ENCODE data around the gene GOLGA8J.
"Not testable (repeated sequence)": the region's sequence is repeated elsewhere in the genome, so short reads cannot be mapped to it uniquely, and the experiment has no call there.

The GOLGA8J gene

GRCh38 chr15:30042556-30042955 lies 40.2 kb upstream of the GOLGA8J start:
- Histone ChIP-seq H3K9ac (ENCODE audit: low read length) (no peak overlapping the region), H3K36me3 (ENCODE audit: low read length) (no peaks in the 10 kb centered on the region), H3K27ac (ENCODE audit: low read depth, low read length) (no peak overlapping the region), H4K20me1 (ENCODE audit: low read depth, low read length) (no peaks in the 10 kb centered on the region), H3K9me3 (ENCODE audit: insufficient read depth, low read length) (no peaks in the 10 kb centered on the region), H3K4me3 (ENCODE audit: insufficient read depth, low read length, poor library complexity, severe bottlenecking) (no peak overlapping the region), H2AFZ (ENCODE audit: low read depth, low read length, severe bottlenecking) (no peak overlapping the region), H3F3A (ENCODE audit: insufficient read depth) (no peaks in the 10 kb centered on the region), H3K9me2 (replicated peaks; ENCODE audit: insufficient read depth, low read length) (no peaks in the 10 kb centered on the region), H3K27me3 (ENCODE audit: low read length) (no peaks in the 10 kb centered on the region), H3K4me2 (ENCODE audit: low read depth, low read length, poor library complexity, severe bottlenecking) (no peak overlapping the region), H3K79me2 (ENCODE audit: insufficient read depth, low read length) (no peaks in the 10 kb centered on the region)
- TF ChIP-seq EZH2phosphoT487 (conservative IDR thresholded peaks at IDR 0.05; ENCODE audit: low read length) (no peak), CTCF (IDR thresholded peaks at IDR 0.05; ENCODE audit: insufficient read depth, low read length, poor library complexity, severe bottlenecking) (no peak)

GRCh38 chr15:30043211-30043655 lies 39.5 kb upstream of the GOLGA8J start:
- H2AFZ ChIP-seq (ENCODE audit: low read depth, low read length, severe bottlenecking) = no peak overlapping the region
- no peak overlapping the region for H3K9ac ChIP-seq (ENCODE audit: low read length)
- H3K9me3 ChIP-seq (ENCODE audit: insufficient read depth, low read length) = no peaks in the 10 kb centered on the region
- H3K27me3 ChIP-seq (ENCODE audit: low read length) = no peaks in the 10 kb centered on the region
- H3K9me2 ChIP-seq (replicated peaks; ENCODE audit: insufficient read depth, low read length) = no peaks in the 10 kb centered on the region
- H4K20me1 ChIP-seq (ENCODE audit: low read depth, low read length) = no peaks in the 10 kb centered on the region
- TF ChIP-seq CTCF (IDR thresholded peaks at IDR 0.05; ENCODE audit: insufficient read depth, low read length, poor library complexity, severe bottlenecking) (no peak), EZH2phosphoT487 (conservative IDR thresholded peaks at IDR 0.05; ENCODE audit: low read length) (no peak)
- no peaks in the 10 kb centered on the region for H3K36me3 ChIP-seq (ENCODE audit: low read length)
- H3K4me3 ChIP-seq (ENCODE audit: insufficient read depth, low read length, poor library complexity, severe bottlenecking) = no peak overlapping the region
- no peak overlapping the region for H3K27ac ChIP-seq (ENCODE audit: low read depth, low read length)
- H3F3A ChIP-seq (ENCODE audit: insufficient read depth) = no peaks in the 10 kb centered on the region
- no peaks in the 10 kb centered on the region for H3K79me2 ChIP-seq (ENCODE audit: insufficient read depth, low read length)
- no peak overlapping the region for H3K4me2 ChIP-seq (ENCODE audit: low read depth, low read length, poor library complexity, severe bottlenecking)

GRCh38 chr15:30044377-30044776 lies 38.4 kb upstream of the GOLGA8J start:
- no peak for TF ChIP-seq CTCF (IDR thresholded peaks at IDR 0.05; ENCODE audit: insufficient read depth, low read length, poor library complexity, severe bottlenecking)
- no peak for TF ChIP-seq EZH2phosphoT487 (conservative IDR thresholded peaks at IDR 0.05; ENCODE audit: low read length)
- H3K4me3 ChIP-seq (ENCODE audit: insufficient read depth, low read length, poor library complexity, severe bottlenecking) = no peak overlapping the region
- no peak overlapping the region for H3K4me2 ChIP-seq (ENCODE audit: low read depth, low read length, poor library complexity, severe bottlenecking)
- no peaks in the 10 kb centered on the region for H3K9me2 ChIP-seq (replicated peaks; ENCODE audit: insufficient read depth, low read length)
- no peak overlapping the region for H3K9ac ChIP-seq (ENCODE audit: low read length)
- no peaks in the 10 kb centered on the region for H3K36me3 ChIP-seq (ENCODE audit: low read length)
- H3K79me2 ChIP-seq (ENCODE audit: insufficient read depth, low read length) = no peaks in the 10 kb centered on the region
- H3K27me3 ChIP-seq (ENCODE audit: low read length) = no peaks in the 10 kb centered on the region
- H3K27ac ChIP-seq (ENCODE audit: low read depth, low read length) = no peak overlapping the region
- H3K9me3 ChIP-seq (ENCODE audit: insufficient read depth, low read length) = no peaks in the 10 kb centered on the region
- no peak overlapping the region for H2AFZ ChIP-seq (ENCODE audit: low read depth, low read length, severe bottlenecking)
- no peaks in the 10 kb centered on the region for H4K20me1 ChIP-seq (ENCODE audit: low read depth, low read length)
- no peaks in the 10 kb centered on the region for H3F3A ChIP-seq (ENCODE audit: insufficient read depth)

- H2AFZ ChIP-seq (ENCODE audit: low read depth, low read length, severe bottlenecking); H3K36me3 ChIP-seq (ENCODE audit: low read length); H3K79me2 ChIP-seq (ENCODE audit: insufficient read depth, low read length); H3K9me2 ChIP-seq (replicated peaks; ENCODE audit: insufficient read depth, low read length); H4K20me1 ChIP-seq (ENCODE audit: low read depth, low read length); H3K27ac ChIP-seq (ENCODE audit: low read depth, low read length); H3K4me3 ChIP-seq (ENCODE audit: insufficient read depth, low read length, poor library complexity, severe bottlenecking); H3K4me2 ChIP-seq (ENCODE audit: low read depth, low read length, poor library complexity, severe bottlenecking); H3K9ac ChIP-seq (ENCODE audit: low read length); H3K27me3 ChIP-seq (ENCODE audit: low read length); H3F3A ChIP-seq (ENCODE audit: insufficient read depth); H3K9me3 ChIP-seq (ENCODE audit: insufficient read depth, low read length): not testable (repeated sequence)
Measured at GRCh38 chr15:30044826-30045225, 37.9 kb upstream of the GOLGA8J start.

GRCh38 chr15:30045248-30046041 lies 37.3 kb upstream of the GOLGA8J start:
- not testable (repeated sequence) for H2AFZ ChIP-seq (ENCODE audit: low read depth, low read length, severe bottlenecking); H3F3A ChIP-seq (ENCODE audit: insufficient read depth); H3K27ac ChIP-seq (ENCODE audit: low read depth, low read length); H3K36me3 ChIP-seq (ENCODE audit: low read length); H4K20me1 ChIP-seq (ENCODE audit: low read depth, low read length); H3K79me2 ChIP-seq (ENCODE audit: insufficient read depth, low read length); H3K9me2 ChIP-seq (replicated peaks; ENCODE audit: insufficient read depth, low read length); H3K27me3 ChIP-seq (ENCODE audit: low read length); H3K4me2 ChIP-seq (ENCODE audit: low read depth, low read length, poor library complexity, severe bottlenecking); H3K9me3 ChIP-seq (ENCODE audit: insufficient read depth, low read length); H3K9ac ChIP-seq (ENCODE audit: low read length); H3K4me3 ChIP-seq (ENCODE audit: insufficient read depth, low read length, poor library complexity, severe bottlenecking)

Measured in SU-DHL-6 (cell line).